ENCODE data around the gene MLXIP. TPM values are rescaled to one million over a fixed set of nuclear protein-coding genes. Genes with fewer than 3 reads are reported as not detected.

Gene MLXIP
- total and polyA plus RNA-seq, 9 of the 15 experiments (the other 6 are each of a cell fraction or from before 2014, with no cell fraction given) = 2.2 to 66.3 (median 18.1) TPM

DNA sequence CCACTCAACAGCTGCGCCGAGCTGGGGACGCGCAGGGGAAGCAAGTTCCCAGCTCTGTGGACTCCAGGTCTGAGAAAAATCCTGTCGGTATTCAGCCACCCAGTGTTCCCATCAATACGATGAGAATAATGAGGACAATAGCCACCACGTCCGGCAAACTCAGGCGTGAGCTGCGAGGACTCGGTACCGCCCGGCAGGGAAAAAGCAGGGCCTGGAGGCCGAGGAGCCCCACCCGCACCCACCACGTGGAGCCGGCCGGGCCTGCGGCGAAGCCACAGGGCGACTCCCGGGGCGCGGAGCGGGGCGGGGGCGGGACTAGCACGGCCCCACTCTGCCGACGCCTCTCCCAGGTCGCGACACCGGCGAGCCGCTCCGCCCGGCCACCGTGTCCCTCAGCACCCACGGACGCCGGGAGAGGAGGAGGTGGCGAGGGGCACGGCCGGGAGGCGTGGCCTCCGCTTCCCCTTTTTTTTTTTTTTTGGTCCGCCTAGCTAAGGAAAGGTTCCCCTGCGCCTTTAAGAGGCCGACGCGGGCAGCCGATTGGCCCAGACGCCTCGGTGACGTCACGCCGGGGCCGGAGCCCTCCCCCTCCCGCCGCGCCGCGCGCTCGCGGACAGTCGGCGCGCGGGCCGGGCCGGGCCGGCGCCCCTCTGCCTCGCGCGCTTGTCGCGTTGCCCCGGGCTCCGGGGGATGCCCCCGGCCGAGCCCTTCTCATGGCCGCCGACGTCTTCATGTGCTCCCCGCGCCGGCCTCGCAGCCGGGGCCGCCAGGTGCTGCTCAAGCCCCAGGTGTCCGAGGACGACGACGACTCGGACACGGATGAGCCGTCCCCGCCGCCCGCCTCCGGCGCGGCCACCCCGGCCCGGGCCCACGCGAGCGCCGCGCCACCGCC is at the start of gene MLXIP (continued):
- TF ChIP-seq, protein P1, sequence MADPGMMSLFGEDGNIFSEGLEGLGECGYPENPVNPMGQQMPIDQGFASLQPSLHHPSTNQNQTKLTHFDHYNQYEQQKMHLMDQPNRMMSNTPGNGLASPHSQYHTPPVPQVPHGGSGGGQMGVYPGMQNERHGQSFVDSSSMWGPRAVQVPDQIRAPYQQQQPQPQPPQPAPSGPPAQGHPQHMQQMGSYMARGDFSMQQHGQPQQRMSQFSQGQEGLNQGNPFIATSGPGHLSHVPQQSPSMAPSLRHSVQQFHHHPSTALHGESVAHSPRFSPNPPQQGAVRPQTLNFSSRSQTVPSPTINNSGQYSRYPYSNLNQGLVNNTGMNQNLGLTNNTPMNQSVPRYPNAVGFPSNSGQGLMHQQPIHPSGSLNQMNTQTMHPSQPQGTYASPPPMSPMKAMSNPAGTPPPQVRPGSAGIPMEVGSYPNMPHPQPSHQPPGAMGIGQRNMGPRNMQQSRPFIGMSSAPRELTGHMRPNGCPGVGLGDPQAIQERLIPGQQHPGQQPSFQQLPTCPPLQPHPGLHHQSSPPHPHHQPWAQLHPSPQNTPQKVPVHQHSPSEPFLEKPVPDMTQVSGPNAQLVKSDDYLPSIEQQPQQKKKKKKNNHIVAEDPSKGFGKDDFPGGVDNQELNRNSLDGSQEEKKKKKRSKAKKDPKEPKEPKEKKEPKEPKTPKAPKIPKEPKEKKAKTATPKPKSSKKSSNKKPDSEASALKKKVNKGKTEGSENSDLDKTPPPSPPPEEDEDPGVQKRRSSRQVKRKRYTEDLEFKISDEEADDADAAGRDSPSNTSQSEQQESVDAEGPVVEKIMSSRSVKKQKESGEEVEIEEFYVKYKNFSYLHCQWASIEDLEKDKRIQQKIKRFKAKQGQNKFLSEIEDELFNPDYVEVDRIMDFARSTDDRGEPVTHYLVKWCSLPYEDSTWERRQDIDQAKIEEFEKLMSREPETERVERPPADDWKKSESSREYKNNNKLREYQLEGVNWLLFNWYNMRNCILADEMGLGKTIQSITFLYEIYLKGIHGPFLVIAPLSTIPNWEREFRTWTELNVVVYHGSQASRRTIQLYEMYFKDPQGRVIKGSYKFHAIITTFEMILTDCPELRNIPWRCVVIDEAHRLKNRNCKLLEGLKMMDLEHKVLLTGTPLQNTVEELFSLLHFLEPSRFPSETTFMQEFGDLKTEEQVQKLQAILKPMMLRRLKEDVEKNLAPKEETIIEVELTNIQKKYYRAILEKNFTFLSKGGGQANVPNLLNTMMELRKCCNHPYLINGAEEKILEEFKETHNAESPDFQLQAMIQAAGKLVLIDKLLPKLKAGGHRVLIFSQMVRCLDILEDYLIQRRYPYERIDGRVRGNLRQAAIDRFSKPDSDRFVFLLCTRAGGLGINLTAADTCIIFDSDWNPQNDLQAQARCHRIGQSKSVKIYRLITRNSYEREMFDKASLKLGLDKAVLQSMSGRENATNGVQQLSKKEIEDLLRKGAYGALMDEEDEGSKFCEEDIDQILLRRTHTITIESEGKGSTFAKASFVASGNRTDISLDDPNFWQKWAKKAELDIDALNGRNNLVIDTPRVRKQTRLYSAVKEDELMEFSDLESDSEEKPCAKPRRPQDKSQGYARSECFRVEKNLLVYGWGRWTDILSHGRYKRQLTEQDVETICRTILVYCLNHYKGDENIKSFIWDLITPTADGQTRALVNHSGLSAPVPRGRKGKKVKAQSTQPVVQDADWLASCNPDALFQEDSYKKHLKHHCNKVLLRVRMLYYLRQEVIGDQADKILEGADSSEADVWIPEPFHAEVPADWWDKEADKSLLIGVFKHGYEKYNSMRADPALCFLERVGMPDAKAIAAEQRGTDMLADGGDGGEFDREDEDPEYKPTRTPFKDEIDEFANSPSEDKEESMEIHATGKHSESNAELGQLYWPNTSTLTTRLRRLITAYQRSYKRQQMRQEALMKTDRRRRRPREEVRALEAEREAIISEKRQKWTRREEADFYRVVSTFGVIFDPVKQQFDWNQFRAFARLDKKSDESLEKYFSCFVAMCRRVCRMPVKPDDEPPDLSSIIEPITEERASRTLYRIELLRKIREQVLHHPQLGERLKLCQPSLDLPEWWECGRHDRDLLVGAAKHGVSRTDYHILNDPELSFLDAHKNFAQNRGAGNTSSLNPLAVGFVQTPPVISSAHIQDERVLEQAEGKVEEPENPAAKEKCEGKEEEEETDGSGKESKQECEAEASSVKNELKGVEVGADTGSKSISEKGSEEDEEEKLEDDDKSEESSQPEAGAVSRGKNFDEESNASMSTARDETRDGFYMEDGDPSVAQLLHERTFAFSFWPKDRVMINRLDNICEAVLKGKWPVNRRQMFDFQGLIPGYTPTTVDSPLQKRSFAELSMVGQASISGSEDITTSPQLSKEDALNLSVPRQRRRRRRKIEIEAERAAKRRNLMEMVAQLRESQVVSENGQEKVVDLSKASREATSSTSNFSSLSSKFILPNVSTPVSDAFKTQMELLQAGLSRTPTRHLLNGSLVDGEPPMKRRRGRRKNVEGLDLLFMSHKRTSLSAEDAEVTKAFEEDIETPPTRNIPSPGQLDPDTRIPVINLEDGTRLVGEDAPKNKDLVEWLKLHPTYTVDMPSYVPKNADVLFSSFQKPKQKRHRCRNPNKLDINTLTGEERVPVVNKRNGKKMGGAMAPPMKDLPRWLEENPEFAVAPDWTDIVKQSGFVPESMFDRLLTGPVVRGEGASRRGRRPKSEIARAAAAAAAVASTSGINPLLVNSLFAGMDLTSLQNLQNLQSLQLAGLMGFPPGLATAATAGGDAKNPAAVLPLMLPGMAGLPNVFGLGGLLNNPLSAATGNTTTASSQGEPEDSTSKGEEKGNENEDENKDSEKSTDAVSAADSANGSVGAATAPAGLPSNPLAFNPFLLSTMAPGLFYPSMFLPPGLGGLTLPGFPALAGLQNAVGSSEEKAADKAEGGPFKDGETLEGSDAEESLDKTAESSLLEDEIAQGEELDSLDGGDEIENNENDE (IDR thresholded peaks at IDR 0.05; ENCODE audit: low read depth, low read length) = no peak
- TF ChIP-seq RAD21 (CRISPR knock-in tag; conservative IDR thresholded peaks at IDR 0.05 in 1 of 2, IDR thresholded peaks at IDR 0.05 in 1 of 2) (peak in 1 of 2 experiments; percentile 6; a peak in 1 of 4 replicates), ZNF780A (CRISPR knock-in tag; IDR thresholded peaks at IDR 0.05) (no peak), MTA2 (IDR thresholded peaks at IDR 0.05; ENCODE audit: low read depth) (no peak), STAT5A (IDR thresholded peaks at IDR 0.05; ENCODE audit: borderline replicate concordance, low read length) (no peak), ZNF76 (CRISPR knock-in tag; IDR thresholded peaks at IDR 0.05; ENCODE audit: borderline replicate concordance) (0 out of 2 replicates have a peak, but pooled peaks have one; percentile 20), RAD51 (IDR thresholded peaks at IDR 0.05; ENCODE audit: borderline replicate concordance, low read depth) (peak; percentile 24; the same call in 1 of the 2 replicates), ZFX (CRISPR knock-in tag; IDR thresholded peaks at IDR 0.05) (peak; percentile 98), HCFC1 (IDR thresholded peaks at IDR 0.05; ENCODE audit: low read depth, low read length) (0 out of 2 replicates have a peak, but pooled peaks have one; percentile 8)
- TF ChIP-seq, protein P2, sequence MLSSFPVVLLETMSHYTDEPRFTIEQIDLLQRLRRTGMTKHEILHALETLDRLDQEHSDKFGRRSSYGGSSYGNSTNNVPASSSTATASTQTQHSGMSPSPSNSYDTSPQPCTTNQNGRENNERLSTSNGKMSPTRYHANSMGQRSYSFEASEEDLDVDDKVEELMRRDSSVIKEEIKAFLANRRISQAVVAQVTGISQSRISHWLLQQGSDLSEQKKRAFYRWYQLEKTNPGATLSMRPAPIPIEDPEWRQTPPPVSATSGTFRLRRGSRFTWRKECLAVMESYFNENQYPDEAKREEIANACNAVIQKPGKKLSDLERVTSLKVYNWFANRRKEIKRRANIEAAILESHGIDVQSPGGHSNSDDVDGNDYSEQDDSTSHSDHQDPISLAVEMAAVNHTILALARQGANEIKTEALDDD (IDR thresholded peaks at IDR 0.05) = no peak
- TF ChIP-seq, protein P3, sequence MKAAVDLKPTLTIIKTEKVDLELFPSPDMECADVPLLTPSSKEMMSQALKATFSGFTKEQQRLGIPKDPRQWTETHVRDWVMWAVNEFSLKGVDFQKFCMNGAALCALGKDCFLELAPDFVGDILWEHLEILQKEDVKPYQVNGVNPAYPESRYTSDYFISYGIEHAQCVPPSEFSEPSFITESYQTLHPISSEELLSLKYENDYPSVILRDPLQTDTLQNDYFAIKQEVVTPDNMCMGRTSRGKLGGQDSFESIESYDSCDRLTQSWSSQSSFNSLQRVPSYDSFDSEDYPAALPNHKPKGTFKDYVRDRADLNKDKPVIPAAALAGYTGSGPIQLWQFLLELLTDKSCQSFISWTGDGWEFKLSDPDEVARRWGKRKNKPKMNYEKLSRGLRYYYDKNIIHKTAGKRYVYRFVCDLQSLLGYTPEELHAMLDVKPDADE (conservative IDR thresholded peaks at IDR 0.05; ENCODE audit: control insufficient read depth, low read depth, low read length) = peak; percentile 49

Data from K562 (cell line).